Epithelial cell of esophagus (primary cell): ENCODE measurements around the gene SECISBP2.

Experiments
- DNase-seq: peaks from one replicate; pipeline ENCODE4 v3.0.0; 2010; ENCODE audit warnings: low read depth
- H3K4me3 ChIP-seq: 2 replicates; pipeline ENCODE4 v1.5.1; 2011; ENCODE audit warnings: mild to moderate bottlenecking, low read length, control low read depth
- CTCF ChIP-seq: IDR thresholded peaks from 2 replicates; pipeline ENCODE4 v1.5.1; 2011; ENCODE audit warnings: low read depth, mild to moderate bottlenecking, low read length, control low read depth, inconsistent platforms; ENCODE audit not compliant: insufficient read depth; ENCODE audit errors: missing control alignments

SECISBP2 gene

DNA sequence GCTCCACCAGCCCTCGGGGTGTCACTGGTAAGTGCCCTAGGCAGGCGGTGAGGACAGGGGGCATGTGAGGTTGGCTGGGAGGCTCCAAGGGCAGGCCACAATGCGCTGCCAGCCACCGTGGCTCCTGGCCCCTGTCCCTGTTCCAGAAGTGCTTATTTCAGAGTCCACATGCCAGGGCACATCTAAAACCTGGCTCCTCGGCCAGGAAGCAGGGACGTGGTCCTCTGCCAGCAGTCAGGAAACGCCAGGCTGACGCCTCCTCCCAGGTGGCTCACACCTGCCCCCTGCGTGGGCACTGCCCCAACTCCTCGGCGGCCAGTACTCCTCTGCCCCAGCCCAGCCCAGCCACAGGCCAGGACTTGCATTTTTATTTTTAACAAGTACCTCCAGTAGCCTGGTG lies 68.5 kb downstream of the SECISBP2 start:
- H3K4me3 ChIP-seq = no peak overlapping the region
- TF ChIP-seq CTCF = no peak
- no peak for DNase-seq

- TF ChIP-seq CTCF = no peak
Measured at GRCh38 chr9:89387197-89387849, 69.0 kb downstream of the SECISBP2 start.

GRCh38 chr9:89388084-89388867 lies 70.0 kb downstream of the SECISBP2 start:
- DNase-seq = peak; percentile 81
- TF ChIP-seq CTCF = no peak
- no peak overlapping the region for H3K4me3 ChIP-seq

More at GRCh38 chr9:89387197-89387849, 69.0 kb downstream of the SECISBP2 start:
- no peak for DNase-seq
- no peak overlapping the region for H3K4me3 ChIP-seq

- TF ChIP-seq CTCF = no peak
- H3K4me3 ChIP-seq = no peak overlapping the region
- no peak for DNase-seq
Measured at GRCh38 chr9:89388868-89389177, 70.5 kb downstream of the SECISBP2 start.

GRCh38 chr9:89390068-89390555 lies 71.8 kb downstream of the SECISBP2 start:
- no peak for TF ChIP-seq CTCF
- H3K4me3 ChIP-seq = no peak overlapping the region
- DNase-seq = peak; percentile 4

GRCh38 chr9:89390578-89391116 lies 72.3 kb downstream of the SECISBP2 start:
- no peak overlapping the region for H3K4me3 ChIP-seq
- TF ChIP-seq CTCF = no peak
- DNase-seq = no peak

GRCh38 chr9:89391585-89391984 lies 73.3 kb downstream of the SECISBP2 start:
- no peak for DNase-seq
- no peak for TF ChIP-seq CTCF
- no peak overlapping the region for H3K4me3 ChIP-seq
